PC-3 (cell line): ENCODE results near the gene ACAN. TPM values are rescaled to one million over a fixed set of nuclear protein-coding genes. Genes with fewer than 3 reads are reported as not detected.

ENCODE experiments used
- ATAC-seq: fragments of 200-7000 bp; cut with Tn5 transposase; 2 replicates; pipeline ENCODE4 v1.9.1; 2020; ENCODE audit warnings: mild to moderate bottlenecking, moderate library complexity
- BruUV-seq: library from RNA; stranded (reverse); fragments of 400-500 nt; replicated peaks from 2 replicates; lab custom pipeline; 2021; lab: Mats Ljungman, UMichigan
- CTCF ChIA-PET: fragments of 300-600 bp; sonication (Branson Sonifier 250); formaldehyde crosslinking; loops from one replicate; lab custom pipeline; 2022; ENCODE audit warnings: antibody characterized with exemption; lab: Charles Lee
- POLR2A ChIA-PET: fragments of 300-600 bp; sonication (Branson Sonifier 250); formaldehyde crosslinking; loops from one replicate; lab custom pipeline; 2022; ENCODE audit warnings: antibody characterized with exemption; ENCODE audit not compliant: unreplicated experiment; lab: Charles Lee
- DNase-seq: peaks from one replicate; pipeline ENCODE4 v3.0.0-alpha.2; 2015
- H2AFZ ChIP-seq: fragments of 300-600 bp; sonication (generic); 2 replicates; pipeline ENCODE4 v1.6.0; 2016; ENCODE audit warnings: antibody characterized with exemption, low read length
- H3F3A ChIP-seq: fragments of 300-600 bp; sonication (generic); one replicate; pipeline ENCODE4 v1.6.0; 2017; ENCODE audit warnings: antibody characterized with exemption, low read length, control low read depth, mild to moderate bottlenecking; ENCODE audit not compliant: unreplicated experiment
- H3K27ac ChIP-seq: fragments of 300-600 bp; sonication (generic); 2 replicates; pipeline ENCODE4 v1.5.1; 2016; ENCODE audit warnings: mild to moderate bottlenecking, low read length
- H3K27me3 ChIP-seq: fragments of 300-600 bp; sonication (generic); 2 replicates; pipeline ENCODE4 v1.6.1; 2016; ENCODE audit warnings: low read length, mixed read lengths
- H3K36me3 ChIP-seq: fragments of 300-600 bp; sonication (generic); 2 replicates; pipeline ENCODE4 v1.6.1; 2016; ENCODE audit warnings: low read depth, mixed run types, low read length, mixed read lengths
- H3K4me1 ChIP-seq: fragments of 300-600 bp; sonication (generic); 2 replicates; pipeline ENCODE4 v1.5.1; 2016; ENCODE audit warnings: low read length; ENCODE audit not compliant: insufficient read depth
- H3K4me2 ChIP-seq: fragments of 300-600 bp; sonication (generic); 2 replicates; pipeline ENCODE4 v1.6.0; 2016; ENCODE audit warnings: low read length
- H3K4me3 ChIP-seq: fragments of 300-600 bp; sonication (generic); 2 replicates; pipeline ENCODE4 v1.5.1; 2016; ENCODE audit warnings: mild to moderate bottlenecking, low read length, mixed read lengths
- H3K79me2 ChIP-seq: fragments of 300-600 bp; sonication (generic); 2 replicates; pipeline ENCODE4 v1.6.1; 2017; ENCODE audit warnings: low read length, mixed read lengths
- H3K9ac ChIP-seq: fragments of 300-600 bp; sonication (generic); 2 replicates; pipeline ENCODE4 v1.6.0; 2016; ENCODE audit warnings: mild to moderate bottlenecking, low read length
- H3K9me2 ChIP-seq: fragments of 300-600 bp; sonication (generic); replicated peaks from 2 replicates; pipeline ENCODE4 v1.6.1; 2016; ENCODE audit warnings: mixed run types, low read length, mixed read lengths
- H3K9me3 ChIP-seq: fragments of 300-600 bp; sonication (generic); 2 replicates; pipeline ENCODE4 v1.6.1; 2016; ENCODE audit warnings: low read length, mixed read lengths
- H4K20me1 ChIP-seq: fragments of 300-600 bp; sonication (generic); 2 replicates; pipeline ENCODE4 v1.6.1; 2016; ENCODE audit warnings: low read length, mixed read lengths
- EZH2 ChIP-seq: fragments of 300-600 bp; sonication (generic); IDR thresholded peaks from one replicate; pipeline ENCODE4 v1.6.1; 2017; ENCODE audit warnings: antibody characterized with exemption, mild to moderate bottlenecking, low read length; ENCODE audit not compliant: unreplicated experiment
- EZH2phosphoT487 ChIP-seq: fragments of 300-600 bp; sonication (generic); IDR thresholded peaks from 2 replicates; pipeline ENCODE4 v1.6.1; 2018; ENCODE audit warnings: mild to moderate bottlenecking, antibody characterized with exemption, low read length, borderline replicate concordance
- intact Hi-C: fragments of 100-400 bp; cut with micrococcal nuclease; formaldehyde crosslinking; loops from 2 replicates; pipeline ENCODE4 v1.9.0; 2023
- total RNA-seq: library from RNA; depleted of rRNA; stranded (reverse); fragments of >200 nt; gene quantifications from 2 replicates; pipeline ENCODE4 v1.2.3, GENCODE V29; 2014
- TF ChIP-seq, protein P1 (sequence below): fragments of 300-600 bp; sonication (generic); conservative IDR thresholded peaks from 2 replicates; pipeline ENCODE4 v1.5.1; 2017; ENCODE audit warnings: antibody characterized with exemption, low read depth, mild to moderate bottlenecking, low read length

The ACAN gene
- total RNA-seq, 1 experiment from 2014 or later = not detected

DNA sequence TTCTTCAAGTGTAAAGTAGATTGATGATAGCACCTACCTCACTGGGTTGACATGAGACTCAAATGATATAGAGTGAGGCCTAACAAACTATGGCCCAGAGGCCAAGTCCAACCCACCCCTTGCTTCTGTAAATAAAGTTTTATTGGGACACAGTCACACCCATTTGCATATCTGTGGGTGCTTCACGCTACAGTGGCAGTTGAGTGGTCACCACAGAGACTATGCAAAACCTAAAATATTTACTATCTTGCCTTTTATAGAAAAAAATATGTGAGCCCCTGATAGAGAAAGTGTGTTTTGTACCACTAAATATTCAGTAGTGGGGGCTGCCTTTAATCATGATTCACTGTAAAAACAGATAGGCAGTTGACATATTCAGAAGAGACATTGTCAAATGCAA, 38.0 kb downstream of the ACAN start:
- no peak overlapping the region for H3K4me3 ChIP-seq
- H4K20me1 ChIP-seq = no peaks in the 10 kb centered on the region
- no peak overlapping the region for H3K9ac ChIP-seq
- no peak overlapping the region for H3K27ac ChIP-seq
- no peaks in the 10 kb centered on the region for H3K27me3 ChIP-seq
- no peaks in the 10 kb centered on the region for H3K9me2 ChIP-seq
- POLR2A ChIA-PET = no interaction called here
- CTCF ChIA-PET = no interaction called here
- no peak for ATAC-seq
- DNase-seq = no peak
- H3F3A ChIP-seq = no peaks in the 10 kb centered on the region
- H2AFZ ChIP-seq = no peak overlapping the region
- TF ChIP-seq EZH2 (no peak), EZH2phosphoT487 (no peak)
- TF ChIP-seq, protein P1, sequence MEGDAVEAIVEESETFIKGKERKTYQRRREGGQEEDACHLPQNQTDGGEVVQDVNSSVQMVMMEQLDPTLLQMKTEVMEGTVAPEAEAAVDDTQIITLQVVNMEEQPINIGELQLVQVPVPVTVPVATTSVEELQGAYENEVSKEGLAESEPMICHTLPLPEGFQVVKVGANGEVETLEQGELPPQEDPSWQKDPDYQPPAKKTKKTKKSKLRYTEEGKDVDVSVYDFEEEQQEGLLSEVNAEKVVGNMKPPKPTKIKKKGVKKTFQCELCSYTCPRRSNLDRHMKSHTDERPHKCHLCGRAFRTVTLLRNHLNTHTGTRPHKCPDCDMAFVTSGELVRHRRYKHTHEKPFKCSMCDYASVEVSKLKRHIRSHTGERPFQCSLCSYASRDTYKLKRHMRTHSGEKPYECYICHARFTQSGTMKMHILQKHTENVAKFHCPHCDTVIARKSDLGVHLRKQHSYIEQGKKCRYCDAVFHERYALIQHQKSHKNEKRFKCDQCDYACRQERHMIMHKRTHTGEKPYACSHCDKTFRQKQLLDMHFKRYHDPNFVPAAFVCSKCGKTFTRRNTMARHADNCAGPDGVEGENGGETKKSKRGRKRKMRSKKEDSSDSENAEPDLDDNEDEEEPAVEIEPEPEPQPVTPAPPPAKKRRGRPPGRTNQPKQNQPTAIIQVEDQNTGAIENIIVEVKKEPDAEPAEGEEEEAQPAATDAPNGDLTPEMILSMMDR = no peak
- H3K36me3 ChIP-seq = no peaks in the 10 kb centered on the region
- no TSS peak for BruUV-seq
- no peaks in the 10 kb centered on the region for H3K79me2 ChIP-seq
- H3K4me2 ChIP-seq = no peak overlapping the region
- H3K9me3 ChIP-seq = no peaks in the 10 kb centered on the region
- intact Hi-C loops = no loop called here
- H3K4me1 ChIP-seq = peaks cover 2% of the 10 kb centered on the region; the same call in 1 of the 2 replicates

DNA sequence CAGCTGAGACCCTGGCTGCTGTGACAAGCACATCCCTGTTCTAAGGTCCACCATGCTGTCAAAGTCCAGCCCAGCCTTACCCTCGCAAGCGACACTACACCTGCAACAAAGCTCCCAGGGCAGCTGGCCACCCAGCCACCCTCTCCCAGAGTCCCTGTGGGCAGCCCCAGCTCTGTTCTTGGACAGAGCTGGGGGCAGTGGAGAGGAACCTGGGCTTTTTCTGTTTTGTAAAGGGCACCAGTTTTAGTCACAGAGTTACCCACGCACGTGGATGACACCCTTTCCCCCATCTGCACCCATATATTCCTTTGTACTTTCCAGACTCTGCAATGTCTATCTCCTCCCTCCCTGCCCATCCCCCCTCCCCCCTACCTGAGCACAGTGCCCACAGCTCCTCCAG, 38.9 kb downstream of the ACAN start:
- no TSS peak for BruUV-seq
- ATAC-seq = no peak
- H4K20me1 ChIP-seq = no peaks in the 10 kb centered on the region

DNA sequence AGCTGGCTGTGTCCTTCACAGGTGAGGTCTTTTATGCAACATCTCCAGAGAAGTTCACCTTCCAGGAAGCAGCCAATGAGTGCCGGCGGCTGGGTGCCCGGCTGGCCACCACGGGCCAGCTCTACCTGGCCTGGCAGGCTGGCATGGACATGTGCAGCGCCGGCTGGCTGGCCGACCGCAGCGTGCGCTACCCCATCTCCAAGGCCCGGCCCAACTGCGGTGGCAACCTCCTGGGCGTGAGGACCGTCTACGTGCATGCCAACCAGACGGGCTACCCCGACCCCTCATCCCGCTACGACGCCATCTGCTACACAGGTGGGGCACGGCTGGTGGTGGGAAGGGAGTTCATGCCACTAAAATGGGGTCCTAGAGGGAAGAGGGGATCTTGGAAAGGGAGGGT, 40.1 kb downstream of the ACAN start:
- POLR2A ChIA-PET = no interaction called here

More for the DNA sequence above, 38.9 kb downstream of the ACAN start:
- Histone ChIP-seq H3K4me1 (no peaks in the 10 kb centered on the region), H3K4me3 (no peak overlapping the region), H3F3A (no peaks in the 10 kb centered on the region), H3K9me3 (no peaks in the 10 kb centered on the region), H3K27ac (no peak overlapping the region), H3K4me2 (no peak overlapping the region), H2AFZ (no peak overlapping the region), H3K9ac (no peak overlapping the region), H3K27me3 (no peaks in the 10 kb centered on the region), H3K9me2 (no peaks in the 10 kb centered on the region), H3K36me3 (no peaks in the 10 kb centered on the region), H3K79me2 (no peaks in the 10 kb centered on the region)
- intact Hi-C loops = no loop called here
- ChIA-PET CTCF (no interaction called here), POLR2A (no interaction called here)
- TF ChIP-seq, protein P1 = no peak
- TF ChIP-seq EZH2phosphoT487 (no peak), EZH2 (no peak)
- no peak for DNase-seq

More for the DNA sequence above, 40.1 kb downstream of the ACAN start:
- no peak for TF ChIP-seq EZH2
- TF ChIP-seq, protein P1 = no peak
- no peak overlapping the region for H3K9ac ChIP-seq
- no peak overlapping the region for H3K4me2 ChIP-seq
- no peaks in the 10 kb centered on the region for H3K4me1 ChIP-seq
- H4K20me1 ChIP-seq = no peaks in the 10 kb centered on the region
- no peaks in the 10 kb centered on the region for H3K79me2 ChIP-seq
- no peak overlapping the region for H3K4me3 ChIP-seq
- H3K36me3 ChIP-seq = no peaks in the 10 kb centered on the region
- no peak overlapping the region for H2AFZ ChIP-seq
- no peaks in the 10 kb centered on the region for H3K27me3 ChIP-seq
- H3K9me2 ChIP-seq = no peaks in the 10 kb centered on the region
- CTCF ChIA-PET = no interaction called here
- no peaks in the 10 kb centered on the region for H3K9me3 ChIP-seq
- no peak for DNase-seq
- intact Hi-C loops = no loop called here
- ATAC-seq = no peak
- BruUV-seq = no TSS peak
- H3K27ac ChIP-seq = no peak overlapping the region
- H3F3A ChIP-seq = no peaks in the 10 kb centered on the region
